22Rv1 (cell line): ENCODE data around the gene PCNX1.

Experiments
- CTCF ChIP-seq: fragments of 450-650 bp; IDR thresholded peaks from 2 replicates; pipeline ENCODE4 v1.5.1; 2017; ENCODE audit warnings: mild to moderate bottlenecking
- ZFX ChIP-seq: fragments of 450-650 bp; IDR thresholded peaks from 2 replicates; pipeline ENCODE4 v1.6.1; 2017; ENCODE audit warnings: antibody characterized with exemption, borderline replicate concordance

DNA sequence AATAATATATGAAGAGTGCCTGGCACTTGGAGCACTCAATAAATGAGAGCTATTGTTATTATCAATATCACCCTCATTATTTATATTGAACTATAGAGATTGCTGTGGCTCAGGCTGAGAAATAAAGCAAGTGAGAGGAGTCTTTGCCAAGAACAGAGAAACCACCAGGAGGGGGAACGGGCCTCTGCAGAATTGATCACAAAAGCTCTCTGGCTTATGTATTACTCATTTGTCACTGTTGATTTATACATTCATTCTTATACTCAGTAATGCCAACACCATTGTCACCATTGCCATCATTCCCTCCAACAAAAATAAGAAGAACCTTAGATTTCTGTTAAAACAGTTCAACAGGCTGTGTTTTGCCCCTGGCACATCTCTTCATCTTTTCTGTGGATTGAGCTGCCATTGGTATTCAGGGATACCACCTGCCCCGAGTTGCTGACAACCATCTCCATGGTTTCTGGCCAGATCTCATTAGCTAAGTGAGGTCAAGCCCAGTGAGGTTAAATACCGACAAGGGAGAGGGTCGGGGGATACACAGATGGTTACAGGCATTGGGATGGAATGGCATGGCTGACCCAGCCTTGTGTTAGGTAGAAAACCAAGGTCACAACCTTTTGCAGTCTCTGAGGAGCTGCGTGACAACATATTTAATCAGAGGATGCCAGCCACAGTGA is 21.8 kb upstream of the PCNX1 start:
- TF ChIP-seq CTCF (no peak), ZFX (no peak)
